ENCODE data around the gene ICE1. TPM values are rescaled to one million over a fixed set of nuclear protein-coding genes. Genes with fewer than 3 reads are reported as not detected.

Gene ICE1
- total RNA-seq, 2 donors from 2014 or later = 19.2 to 20.1 TPM

DNA sequence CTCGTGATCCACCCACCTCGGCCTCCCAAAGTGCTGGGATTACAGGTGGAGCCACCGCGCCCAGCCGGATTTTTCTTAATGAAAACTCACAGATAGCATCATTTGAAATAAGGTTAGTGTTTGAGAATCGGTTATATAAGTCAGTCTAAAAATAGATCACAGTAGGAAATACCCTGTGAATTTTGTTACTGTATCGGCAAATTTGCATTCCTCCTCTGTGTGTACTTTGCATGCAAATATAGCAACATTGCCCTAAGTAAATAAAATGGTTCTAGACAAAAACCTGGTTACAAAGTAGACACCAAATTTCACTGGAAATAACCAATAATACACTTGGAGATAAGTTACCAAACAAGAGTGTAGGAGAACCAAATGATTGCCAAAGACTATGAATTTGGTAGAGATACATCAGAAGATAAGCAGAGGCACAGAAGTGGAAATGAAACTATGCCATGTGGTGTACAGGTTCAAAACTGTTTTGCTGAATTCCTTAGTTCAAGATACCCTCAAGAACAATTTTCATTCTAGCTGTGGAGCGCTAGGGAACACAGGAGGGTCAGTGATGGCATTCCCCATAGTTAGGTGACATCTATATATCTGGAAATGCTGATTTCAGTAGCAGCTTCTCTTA, 58.1 kb downstream of the ICE1 start:
- Histone ChIP-seq H3K4me3 (no peak overlapping the region), H3K9ac (ENCODE audit: low read depth in 2 of 2, low read length in 2 of 2) (no peak overlapping the region), H3K9me3 (no peaks in the 10 kb centered on the region), H3K36me3 (no peaks in the 10 kb centered on the region), H3K27me3 (no peaks in the 10 kb centered on the region), H3K27ac (no peak overlapping the region), H3K4me1 (no peaks in the 10 kb centered on the region)
- intact Hi-C loops (cut with DNase I) = no loop called here
- DNase-seq = no peak
- TF ChIP-seq, protein P1, sequence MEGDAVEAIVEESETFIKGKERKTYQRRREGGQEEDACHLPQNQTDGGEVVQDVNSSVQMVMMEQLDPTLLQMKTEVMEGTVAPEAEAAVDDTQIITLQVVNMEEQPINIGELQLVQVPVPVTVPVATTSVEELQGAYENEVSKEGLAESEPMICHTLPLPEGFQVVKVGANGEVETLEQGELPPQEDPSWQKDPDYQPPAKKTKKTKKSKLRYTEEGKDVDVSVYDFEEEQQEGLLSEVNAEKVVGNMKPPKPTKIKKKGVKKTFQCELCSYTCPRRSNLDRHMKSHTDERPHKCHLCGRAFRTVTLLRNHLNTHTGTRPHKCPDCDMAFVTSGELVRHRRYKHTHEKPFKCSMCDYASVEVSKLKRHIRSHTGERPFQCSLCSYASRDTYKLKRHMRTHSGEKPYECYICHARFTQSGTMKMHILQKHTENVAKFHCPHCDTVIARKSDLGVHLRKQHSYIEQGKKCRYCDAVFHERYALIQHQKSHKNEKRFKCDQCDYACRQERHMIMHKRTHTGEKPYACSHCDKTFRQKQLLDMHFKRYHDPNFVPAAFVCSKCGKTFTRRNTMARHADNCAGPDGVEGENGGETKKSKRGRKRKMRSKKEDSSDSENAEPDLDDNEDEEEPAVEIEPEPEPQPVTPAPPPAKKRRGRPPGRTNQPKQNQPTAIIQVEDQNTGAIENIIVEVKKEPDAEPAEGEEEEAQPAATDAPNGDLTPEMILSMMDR (IDR thresholded peaks at IDR 0.05) = no peak

DNA sequence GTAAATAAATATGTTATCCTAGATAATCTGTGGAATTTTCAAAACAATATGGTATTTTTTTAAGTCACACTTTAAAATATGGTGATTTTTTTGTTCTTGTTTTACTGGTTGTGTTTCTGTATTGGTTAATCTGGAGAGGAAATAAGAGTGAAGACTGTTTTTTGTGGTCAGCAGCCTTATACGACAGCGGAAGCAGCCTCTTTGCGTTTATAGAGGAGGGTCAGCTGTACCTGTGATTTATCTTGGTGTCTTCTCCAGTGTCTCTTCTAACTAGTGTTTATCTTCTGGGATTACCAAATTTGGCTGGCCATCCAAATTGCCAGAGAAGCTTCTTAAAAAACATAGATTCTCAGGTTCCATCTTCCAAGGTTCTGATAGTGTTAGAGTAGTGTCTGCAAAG, 58.7 kb downstream of the ICE1 start:
- H3K9ac ChIP-seq (ENCODE audit: low read depth in 2 of 2, low read length in 2 of 2) = no peak overlapping the region
- intact Hi-C loops (cut with DNase I) = no loop called here
- H3K27me3 ChIP-seq = no peaks in the 10 kb centered on the region
- TF ChIP-seq, protein P1 (IDR thresholded peaks at IDR 0.05) = no peak
- H3K4me1 ChIP-seq = no peaks in the 10 kb centered on the region
- H3K4me3 ChIP-seq = no peak overlapping the region
- no peak overlapping the region for H3K27ac ChIP-seq
- no peaks in the 10 kb centered on the region for H3K36me3 ChIP-seq
- no peak for DNase-seq
- no peaks in the 10 kb centered on the region for H3K9me3 ChIP-seq

DNA sequence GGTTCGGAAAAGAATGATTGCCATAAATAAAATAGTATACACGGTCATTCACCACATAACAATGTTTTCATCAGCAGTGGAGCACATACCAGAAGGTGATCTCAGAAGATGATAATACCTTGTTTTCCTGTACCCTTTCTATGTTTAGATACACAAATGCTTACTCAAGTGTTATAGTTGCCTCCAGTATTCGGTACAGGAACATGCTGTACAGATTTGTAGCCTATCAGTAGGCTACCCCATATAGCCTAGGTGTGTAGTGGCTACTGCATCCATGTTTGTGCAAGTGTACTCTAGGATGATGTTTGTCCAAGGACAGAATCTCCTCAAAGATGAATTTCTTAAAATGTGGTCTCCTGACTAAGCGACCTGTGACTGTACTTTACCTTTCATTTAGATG, 59.2 kb downstream of the ICE1 start:
- TF ChIP-seq, protein P1 (IDR thresholded peaks at IDR 0.05) = no peak
- Histone ChIP-seq H3K9ac (ENCODE audit: low read depth in 2 of 2, low read length in 2 of 2) (no peak overlapping the region), H3K9me3 (no peaks in the 10 kb centered on the region), H3K4me1 (no peaks in the 10 kb centered on the region), H3K36me3 (no peaks in the 10 kb centered on the region), H3K4me3 (no peak overlapping the region), H3K27ac (no peak overlapping the region), H3K27me3 (no peaks in the 10 kb centered on the region)
- intact Hi-C loops (cut with DNase I) = no loop called here
- no peak for DNase-seq

DNA sequence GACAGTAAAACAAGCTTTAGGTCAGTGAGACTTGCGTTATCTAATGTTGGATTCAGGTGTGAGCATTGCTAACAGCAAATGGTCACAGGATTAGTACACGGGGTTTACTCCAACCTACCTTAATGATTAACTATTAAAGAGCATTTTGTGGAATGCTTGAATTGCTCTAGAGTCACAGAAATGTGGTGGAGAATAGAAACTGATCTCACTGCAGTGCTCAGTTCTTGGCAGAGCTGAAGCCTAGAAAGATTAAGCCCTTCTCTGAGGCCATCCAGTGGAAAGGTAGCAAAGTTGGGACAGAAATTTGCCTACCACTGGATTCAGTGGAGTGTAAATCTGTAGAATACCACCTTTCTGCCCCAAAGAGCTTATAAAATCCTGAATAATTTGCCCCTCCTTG, 60.9 kb downstream of the ICE1 start:
- Histone ChIP-seq H3K27me3 (no peaks in the 10 kb centered on the region), H3K27ac (no peak overlapping the region), H3K4me1 (no peaks in the 10 kb centered on the region), H3K9ac (ENCODE audit: low read depth in 2 of 2, low read length in 2 of 2) (no peak overlapping the region), H3K9me3 (no peaks in the 10 kb centered on the region), H3K4me3 (no peak overlapping the region), H3K36me3 (no peaks in the 10 kb centered on the region)
- intact Hi-C loops (cut with DNase I) = no loop called here
- no peak for DNase-seq
- TF ChIP-seq, protein P1 (IDR thresholded peaks at IDR 0.05) = no peak

DNA sequence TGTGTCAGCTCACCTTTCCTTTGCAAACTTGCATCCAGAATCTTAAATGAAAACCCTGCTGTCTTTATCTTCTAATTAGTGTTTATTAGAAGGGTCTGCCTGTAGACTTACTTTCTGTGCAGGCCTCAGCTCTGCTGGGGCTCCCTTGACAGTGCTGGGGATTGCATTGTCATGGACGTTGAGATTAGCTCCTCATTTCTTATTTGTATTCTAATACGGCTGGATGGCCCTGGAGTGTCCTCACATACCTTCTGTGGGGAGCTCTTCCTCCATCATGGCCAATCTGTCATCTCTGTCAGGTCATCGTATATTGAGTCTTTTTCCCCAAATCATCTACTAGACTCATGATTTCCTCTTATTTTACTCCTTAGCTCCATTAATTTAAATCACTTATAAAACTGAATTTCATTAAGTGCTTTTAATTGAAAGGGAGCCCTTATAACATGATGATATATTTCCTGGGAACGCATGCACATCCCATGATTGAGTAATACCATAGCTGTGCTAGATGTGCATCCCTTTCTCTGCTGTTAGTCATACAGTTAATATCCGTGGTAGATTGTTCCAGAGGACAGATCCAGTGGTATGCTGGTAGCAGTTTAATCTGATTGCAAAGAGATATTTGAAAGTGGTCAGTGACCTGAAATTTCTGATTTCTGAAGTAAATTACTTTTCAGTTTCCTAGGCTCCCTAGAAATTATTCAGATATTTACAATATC, 61.6 kb downstream of the ICE1 start:
- Histone ChIP-seq H3K4me1 (no peaks in the 10 kb centered on the region), H3K9me3 (no peaks in the 10 kb centered on the region), H3K9ac (ENCODE audit: low read depth in 2 of 2, low read length in 2 of 2) (no peak overlapping the region), H3K27me3 (no peaks in the 10 kb centered on the region), H3K27ac (no peak overlapping the region), H3K4me3 (no peak overlapping the region), H3K36me3 (no peaks in the 10 kb centered on the region)
- intact Hi-C loops (cut with DNase I) = no loop called here
- TF ChIP-seq, protein P1 (IDR thresholded peaks at IDR 0.05) = no peak
- no peak for DNase-seq
